GM18511 (cell line): ENCODE results near the gene EXOC1.
A peak's percentile ranks its signal among the peaks of the same experiment; 100 is the strongest.
"Not testable (repeated sequence)": the region's sequence is repeated elsewhere in the genome, so short reads cannot be mapped to it uniquely, and the experiment has no call there.

Source experiments
- ATAC-seq: cut with Tn5 transposase; IDR thresholded peaks from one replicate; pipeline ENCODE4 v1.9.1; 2021; ENCODE audit warnings: mild to moderate bottlenecking, moderate library complexity; ENCODE audit not compliant: unreplicated experiment

The EXOC1 gene

GRCh38 chr4:55906323-55906722 lies 52.9 kb downstream of the EXOC1 start:
- ATAC-seq, result no peak

GRCh38 chr4:55906989-55907388 lies 53.5 kb downstream of the EXOC1 start:
- ATAC-seq, result peak; percentile 24

- ATAC-seq, result peak; percentile 62
These were observed 54.0 kb downstream of the EXOC1 start for GRCh38 chr4:55907469-55907868.

- ATAC-seq, result no peak
These were observed 56.7 kb downstream of the EXOC1 start for GRCh38 chr4:55910140-55910539.

GRCh38 chr4:55912249-55912648 lies 58.8 kb downstream of the EXOC1 start:
- no peak for ATAC-seq

- no peak for ATAC-seq
These were observed 67.1 kb downstream of the EXOC1 start for GRCh38 chr4:55920571-55920970.

GRCh38 chr4:55921093-55921492 lies 67.6 kb downstream of the EXOC1 start:
- ATAC-seq, result no peak

GRCh38 chr4:55925241-55925640 lies 71.8 kb downstream of the EXOC1 start:
- ATAC-seq, result no peak

GRCh38 chr4:55926610-55927009 lies 73.2 kb downstream of the EXOC1 start:
- ATAC-seq, result no peak

GRCh38 chr4:55927803-55928437 lies 74.5 kb downstream of the EXOC1 start:
- no peak for ATAC-seq

- no peak for ATAC-seq
These were observed 75.4 kb downstream of the EXOC1 start for GRCh38 chr4:55928846-55929245.

GRCh38 chr4:55931043-55931442 lies 77.6 kb downstream of the EXOC1 start:
- no peak for ATAC-seq

GRCh38 chr4:55931833-55932232 lies 78.4 kb downstream of the EXOC1 start:
- ATAC-seq, result no peak

- no peak for ATAC-seq
These were observed 79.1 kb downstream of the EXOC1 start for GRCh38 chr4:55932511-55932910.

GRCh38 chr4:55933611-55934010 lies 80.2 kb downstream of the EXOC1 start:
- ATAC-seq, result no peak

GRCh38 chr4:55935907-55936306 lies 82.5 kb downstream of the EXOC1 start:
- not testable (repeated sequence) for ATAC-seq

GRCh38 chr4:55938481-55938880 lies 85.0 kb downstream of the EXOC1 start:
- no peak for ATAC-seq

GRCh38 chr4:55939421-55939820 lies 86.0 kb downstream of the EXOC1 start:
- ATAC-seq, result no peak

- ATAC-seq, result no peak
These were observed 88.5 kb downstream of the EXOC1 start for GRCh38 chr4:55941881-55942396.

GRCh38 chr4:55947254-55947882 lies 93.9 kb downstream of the EXOC1 start:
- ATAC-seq, result peak; percentile 30

GRCh38 chr4:55947912-55948725 lies 94.7 kb downstream of the EXOC1 start:
- peak; percentile 32 for ATAC-seq
